Measurements from ENCODE around the gene SYNGR3.

SYNGR3 gene

DNA sequence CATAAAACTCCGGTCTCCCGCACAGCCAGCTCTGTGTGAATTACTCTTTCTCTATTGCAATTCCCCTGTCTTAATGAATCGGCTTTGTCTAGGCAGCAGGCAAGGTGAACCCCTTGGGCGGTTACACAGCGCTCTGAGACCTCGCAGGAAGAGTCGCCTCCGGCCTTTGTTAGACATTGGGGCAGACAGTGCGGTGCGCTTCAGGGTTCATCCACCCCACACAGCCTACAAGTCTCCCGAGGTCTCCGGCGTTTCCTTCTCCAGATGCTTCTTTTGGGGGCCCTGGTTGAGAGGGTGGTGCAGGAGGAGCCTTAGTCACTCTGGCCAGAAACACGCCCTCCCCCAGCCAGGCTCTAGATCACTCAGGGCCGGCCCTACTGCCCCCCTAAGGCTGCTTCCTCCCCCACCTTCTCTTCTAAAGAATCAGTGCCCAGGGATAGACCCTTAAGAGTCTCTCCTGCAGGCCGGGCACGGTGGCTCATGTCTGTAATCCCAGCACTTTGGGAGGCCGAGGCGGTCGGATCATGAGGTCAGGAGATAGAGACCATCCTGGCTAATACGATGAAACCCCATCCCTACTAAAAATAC, 45.1 kb upstream of the SYNGR3 start:
- H3K4me3 ChIP-seq (ENCODE audit: control insufficient read depth, low read depth, low read length), result no peak overlapping the region
- TF ChIP-seq, protein P1, sequence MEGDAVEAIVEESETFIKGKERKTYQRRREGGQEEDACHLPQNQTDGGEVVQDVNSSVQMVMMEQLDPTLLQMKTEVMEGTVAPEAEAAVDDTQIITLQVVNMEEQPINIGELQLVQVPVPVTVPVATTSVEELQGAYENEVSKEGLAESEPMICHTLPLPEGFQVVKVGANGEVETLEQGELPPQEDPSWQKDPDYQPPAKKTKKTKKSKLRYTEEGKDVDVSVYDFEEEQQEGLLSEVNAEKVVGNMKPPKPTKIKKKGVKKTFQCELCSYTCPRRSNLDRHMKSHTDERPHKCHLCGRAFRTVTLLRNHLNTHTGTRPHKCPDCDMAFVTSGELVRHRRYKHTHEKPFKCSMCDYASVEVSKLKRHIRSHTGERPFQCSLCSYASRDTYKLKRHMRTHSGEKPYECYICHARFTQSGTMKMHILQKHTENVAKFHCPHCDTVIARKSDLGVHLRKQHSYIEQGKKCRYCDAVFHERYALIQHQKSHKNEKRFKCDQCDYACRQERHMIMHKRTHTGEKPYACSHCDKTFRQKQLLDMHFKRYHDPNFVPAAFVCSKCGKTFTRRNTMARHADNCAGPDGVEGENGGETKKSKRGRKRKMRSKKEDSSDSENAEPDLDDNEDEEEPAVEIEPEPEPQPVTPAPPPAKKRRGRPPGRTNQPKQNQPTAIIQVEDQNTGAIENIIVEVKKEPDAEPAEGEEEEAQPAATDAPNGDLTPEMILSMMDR (IDR thresholded peaks at IDR 0.05; ENCODE audit: control insufficient read depth, insufficient read depth, low read depth, low read length, missing control alignments), result no peak
- no peak for DNase-seq (ENCODE audit: low read depth)

GRCh38 chr16:1945559-1946391, 44.0 kb upstream of the SYNGR3 start:
- TF ChIP-seq, protein P1 (IDR thresholded peaks at IDR 0.05; ENCODE audit: control insufficient read depth, insufficient read depth, low read depth, low read length, missing control alignments), result no peak
- DNase-seq (ENCODE audit: low read depth), result no peak
- no peak overlapping the region for H3K4me3 ChIP-seq (ENCODE audit: control insufficient read depth, low read depth, low read length)

DNA sequence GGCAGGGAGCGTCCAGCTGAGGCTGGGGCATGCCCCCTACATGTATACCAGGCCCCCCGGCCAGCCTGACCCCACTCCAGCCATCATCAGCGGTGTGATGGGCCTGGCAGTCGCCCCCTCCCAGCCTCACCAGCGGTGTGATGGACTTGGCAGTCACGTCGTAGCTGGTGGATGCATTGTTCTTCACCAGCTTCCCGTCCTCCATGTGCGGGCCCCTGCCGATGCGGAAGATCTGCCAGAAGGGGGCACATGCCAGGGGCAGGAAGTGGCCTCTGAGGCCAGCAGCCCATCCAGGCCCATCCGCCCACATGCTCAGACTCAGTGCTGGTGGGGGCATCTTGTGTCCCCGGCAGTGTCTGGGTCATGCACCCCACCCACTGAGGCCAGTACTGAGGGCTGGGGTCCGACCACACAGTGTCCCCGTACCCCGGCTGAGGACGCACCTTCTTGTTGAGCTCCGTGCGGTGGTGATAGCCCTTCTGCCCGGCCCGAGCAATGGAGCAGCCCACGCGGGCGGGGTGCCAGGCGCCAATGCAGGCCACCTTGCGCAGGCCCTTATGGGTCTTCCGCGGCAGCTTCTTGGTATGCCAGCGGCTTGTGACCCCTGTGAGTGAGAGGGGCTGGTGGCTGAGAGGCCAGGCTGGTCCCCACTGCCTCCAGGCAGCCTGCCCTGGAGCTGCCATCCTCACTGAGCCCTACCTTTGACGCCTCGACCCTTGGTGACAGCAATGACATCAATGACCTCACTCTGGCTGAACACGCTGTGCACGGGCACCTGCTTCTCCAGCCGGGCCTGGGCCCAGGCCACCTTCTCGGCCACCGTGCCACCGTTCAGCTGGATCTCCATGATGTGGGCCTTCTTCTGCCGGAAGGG, 43.0 kb upstream of the SYNGR3 start:
- no peak for DNase-seq (ENCODE audit: low read depth)
- TF ChIP-seq, protein P1 (IDR thresholded peaks at IDR 0.05; ENCODE audit: control insufficient read depth, insufficient read depth, low read depth, low read length, missing control alignments), result no peak
- no peak overlapping the region for H3K4me3 ChIP-seq (ENCODE audit: control insufficient read depth, low read depth, low read length)

DNA sequence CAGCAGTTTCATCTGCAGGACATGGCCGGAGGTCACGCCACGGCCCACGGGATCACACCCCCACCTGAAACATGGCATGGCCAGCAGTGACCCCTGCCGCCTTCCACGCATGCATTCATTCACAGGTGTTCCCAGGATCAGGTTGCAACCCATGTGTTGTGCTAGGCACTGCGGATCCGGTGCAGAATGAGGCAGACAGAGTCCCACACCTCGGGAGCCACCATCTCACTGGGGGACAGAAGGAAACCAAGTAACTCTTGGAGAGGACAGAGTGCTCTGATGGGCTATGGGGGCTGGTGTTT, 42.5 kb upstream of the SYNGR3 start:
- H3K4me3 ChIP-seq (ENCODE audit: control insufficient read depth, low read depth, low read length), result no peak overlapping the region
- no peak for DNase-seq (ENCODE audit: low read depth)
- TF ChIP-seq, protein P1 (IDR thresholded peaks at IDR 0.05; ENCODE audit: control insufficient read depth, insufficient read depth, low read depth, low read length, missing control alignments), result no peak

DNA sequence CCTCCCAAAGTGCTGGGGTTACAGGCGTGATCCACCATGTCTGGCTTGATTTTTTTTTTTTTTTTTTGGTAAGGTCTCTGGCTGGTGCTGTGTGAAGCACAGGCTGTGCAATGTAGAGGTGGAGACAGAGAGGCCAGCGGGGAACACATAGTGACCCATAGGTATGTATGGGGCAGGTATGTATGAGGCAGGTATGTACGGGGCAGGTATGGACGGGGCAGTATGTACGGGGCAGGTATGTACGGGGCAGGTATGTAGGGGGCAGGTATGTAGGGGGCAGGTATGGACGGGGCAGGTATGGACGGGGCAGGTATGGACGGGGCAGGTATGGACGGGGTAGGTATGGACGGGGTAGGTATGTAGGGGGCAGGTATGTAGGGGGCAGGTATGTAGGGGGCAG, 40.3 kb upstream of the SYNGR3 start:
- DNase-seq (ENCODE audit: low read depth), result no peak
- no peak overlapping the region for H3K4me3 ChIP-seq (ENCODE audit: control insufficient read depth, low read depth, low read length)
- TF ChIP-seq, protein P1 (IDR thresholded peaks at IDR 0.05; ENCODE audit: control insufficient read depth, insufficient read depth, low read depth, low read length, missing control alignments), result no peak

GRCh38 chr16:1950047-1950446, 39.7 kb upstream of the SYNGR3 start:
- TF ChIP-seq, protein P1 (IDR thresholded peaks at IDR 0.05; ENCODE audit: control insufficient read depth, insufficient read depth, low read depth, low read length, missing control alignments), result no peak
- no peak overlapping the region for H3K4me3 ChIP-seq (ENCODE audit: control insufficient read depth, low read depth, low read length)
- no peak for DNase-seq (ENCODE audit: low read depth)
